HG03045 (cell line): ENCODE measurements around the gene RAD51B.

Experiments used
- ATAC-seq: cut with Tn5 transposase; IDR thresholded peaks from one replicate; pipeline ENCODE4 v1.9.1; 2021; ENCODE audit warnings: mild to moderate bottlenecking, moderate library complexity; ENCODE audit not compliant: unreplicated experiment

The RAD51B gene

GRCh38 chr14:68492381-68493151, 673.0 kb downstream of the RAD51B start:
- no peak for ATAC-seq

GRCh38 chr14:68493152-68493911, 673.8 kb downstream of the RAD51B start:
- no peak for ATAC-seq

- ATAC-seq, result no peak
These were observed 675.8 kb downstream of the RAD51B start for GRCh38 chr14:68495101-68496039.

GRCh38 chr14:68497011-68497410, 677.4 kb downstream of the RAD51B start:
- no peak for ATAC-seq

GRCh38 chr14:68499451-68499850, 679.9 kb downstream of the RAD51B start:
- no peak for ATAC-seq

GRCh38 chr14:68501171-68501570, 681.6 kb downstream of the RAD51B start:
- no peak for ATAC-seq

GRCh38 chr14:68501614-68502052, 682.1 kb downstream of the RAD51B start:
- no peak for ATAC-seq

GRCh38 chr14:68502230-68502629, 682.7 kb downstream of the RAD51B start:
- ATAC-seq, result no peak

GRCh38 chr14:68503186-68503825, 683.7 kb downstream of the RAD51B start:
- ATAC-seq, result no peak

GRCh38 chr14:68504861-68505260, 685.3 kb downstream of the RAD51B start:
- ATAC-seq, result no peak

- peak; percentile 21 for ATAC-seq
These were observed 686.6 kb downstream of the RAD51B start for GRCh38 chr14:68506021-68506644.

- ATAC-seq, result peak; percentile 71
These were observed 687.3 kb downstream of the RAD51B start for GRCh38 chr14:68506645-68507419.

- no peak for ATAC-seq
These were observed 688.0 kb downstream of the RAD51B start for GRCh38 chr14:68507544-68508081.

GRCh38 chr14:68508581-68508980, 689.0 kb downstream of the RAD51B start:
- ATAC-seq, result no peak

GRCh38 chr14:68509188-68509983, 689.8 kb downstream of the RAD51B start:
- no peak for ATAC-seq

GRCh38 chr14:68510201-68511128, 690.9 kb downstream of the RAD51B start:
- ATAC-seq, result no peak
